ENCODE measurements around the gene CNNM4. TPM values are rescaled to one million over a fixed set of nuclear protein-coding genes. Genes with fewer than 3 reads are reported as not detected.

The CNNM4 gene
- total and polyA plus RNA-seq, 2 of the 4 experiments (the other 2 are of a cell fraction), result 2.0 to 4.1 TPM

DNA sequence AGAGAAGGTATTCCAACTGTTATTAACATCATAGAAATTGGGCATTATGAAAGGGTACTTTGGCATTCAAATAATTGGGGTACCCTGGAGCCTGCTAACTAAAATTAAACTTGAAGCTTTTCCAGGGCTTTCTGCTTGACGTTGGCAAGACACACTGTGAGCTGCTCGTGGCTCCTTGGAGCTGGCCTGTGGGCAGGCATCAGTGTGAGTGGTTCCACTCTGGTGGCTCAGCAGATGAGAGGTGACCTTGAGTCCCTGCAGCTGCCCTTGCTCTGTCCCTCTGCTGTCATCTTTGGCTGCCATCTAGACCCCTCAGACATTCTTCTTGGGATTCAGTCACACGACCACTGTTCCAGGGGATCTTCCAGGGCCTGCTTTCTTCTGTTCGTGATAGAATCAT lies 62.1 kb downstream of the CNNM4 start:
- 77% methylated on average over 2 of the region's 4 CpGs; no CpG with 5 or more reads in 1 of the 2 experiments for WGBS, 2 experiments (ENCODE audit: extremely low coverage in 2 of 2, insufficient read length in 1 of 2)
- Histone ChIP-seq H4K20me1 (ENCODE audit: insufficient read depth, low read length) (peaks cover 51% of the 10 kb centered on the region), H3K27me3 (ENCODE audit: control insufficient read depth, insufficient read depth, low read length) (no peaks in the 10 kb centered on the region), H3K9me3 (ENCODE audit: control insufficient read depth, insufficient read depth, low read length) (no peaks in the 10 kb centered on the region), H3K18ac (ENCODE audit: low read depth, low read length) (no peak overlapping the region), H3K79me1 (ENCODE audit: low read depth in 1 of 2, low read length in 2 of 2) (peaks cover 20 to 57% of the 10 kb centered on the region in 2 experiments), H2AK9ac (replicated peaks; ENCODE audit: low read depth, low read length, poor library complexity) (no peak overlapping the region), H2BK20ac (ENCODE audit: low read depth, low read length) (no peak overlapping the region), H3K27ac (ENCODE audit: insufficient read depth, low read length) (no peak overlapping the region), H2AK5ac (ENCODE audit: low read depth, low read length) (no peak overlapping the region), H2BK15ac (ENCODE audit: low read depth, low read length) (no peak overlapping the region), H4K5ac (ENCODE audit: low read depth, low read length) (no peak overlapping the region), H2AFZ (replicated peaks; ENCODE audit: low read length, poor library complexity) (no peak overlapping the region), H3K4me3 (ENCODE audit: insufficient read depth, low read depth, low read length) (no peak overlapping the region), H3K23ac (ENCODE audit: low read depth, low read length) (no peak overlapping the region), H3K4me1 (ENCODE audit: control insufficient read depth, insufficient read depth, low read length) (peaks cover 8% of the 10 kb centered on the region; the same call in 1 of the 2 replicates), H3K56ac (ENCODE audit: extremely low read depth, insufficient read depth, low read length) (no peak overlapping the region), H4K8ac (ENCODE audit: low read depth in 2 of 2, low read length in 2 of 2) (no peak overlapping the region), H3K14ac (replicated peaks; ENCODE audit: low read depth, low read length) (no peak overlapping the region), H3K36me3 (ENCODE audit: control insufficient read depth, insufficient read depth, low read length) (peaks cover 13% of the 10 kb centered on the region), H3K9me1 (ENCODE audit: insufficient read depth, low read length) (peaks cover 15% of the 10 kb centered on the region; the same call in 1 of the 2 replicates), H3K4ac (ENCODE audit: low read depth, low read length) (no peak overlapping the region), H4K91ac (ENCODE audit: insufficient read depth, low read depth, low read length) (no peak overlapping the region), H2BK5ac (ENCODE audit: low read depth, low read length, poor library complexity, severe bottlenecking) (no peak overlapping the region), H3K4me2 (ENCODE audit: low read depth, low read length) (no peak overlapping the region), H3K9ac (ENCODE audit: low read depth, low read length) (no peak overlapping the region), H2BK120ac (ENCODE audit: low read depth, low read length) (no peak overlapping the region; the same call in 1 of the 2 replicates)
- TF ChIP-seq, protein P1, sequence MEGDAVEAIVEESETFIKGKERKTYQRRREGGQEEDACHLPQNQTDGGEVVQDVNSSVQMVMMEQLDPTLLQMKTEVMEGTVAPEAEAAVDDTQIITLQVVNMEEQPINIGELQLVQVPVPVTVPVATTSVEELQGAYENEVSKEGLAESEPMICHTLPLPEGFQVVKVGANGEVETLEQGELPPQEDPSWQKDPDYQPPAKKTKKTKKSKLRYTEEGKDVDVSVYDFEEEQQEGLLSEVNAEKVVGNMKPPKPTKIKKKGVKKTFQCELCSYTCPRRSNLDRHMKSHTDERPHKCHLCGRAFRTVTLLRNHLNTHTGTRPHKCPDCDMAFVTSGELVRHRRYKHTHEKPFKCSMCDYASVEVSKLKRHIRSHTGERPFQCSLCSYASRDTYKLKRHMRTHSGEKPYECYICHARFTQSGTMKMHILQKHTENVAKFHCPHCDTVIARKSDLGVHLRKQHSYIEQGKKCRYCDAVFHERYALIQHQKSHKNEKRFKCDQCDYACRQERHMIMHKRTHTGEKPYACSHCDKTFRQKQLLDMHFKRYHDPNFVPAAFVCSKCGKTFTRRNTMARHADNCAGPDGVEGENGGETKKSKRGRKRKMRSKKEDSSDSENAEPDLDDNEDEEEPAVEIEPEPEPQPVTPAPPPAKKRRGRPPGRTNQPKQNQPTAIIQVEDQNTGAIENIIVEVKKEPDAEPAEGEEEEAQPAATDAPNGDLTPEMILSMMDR (conservative IDR thresholded peaks at IDR 0.05; ENCODE audit: low read depth, low read length), result no peak
- TF ChIP-seq BHLHE40 (IDR thresholded peaks at IDR 0.05; ENCODE audit: low read depth, low read length), result no peak
- TF ChIP-seq FOS (IDR thresholded peaks at IDR 0.05; ENCODE audit: low read depth, low read length), result no peak
- TF ChIP-seq MAFK (IDR thresholded peaks at IDR 0.05; ENCODE audit: low read depth, low read length), result no peak
- no peak for TF ChIP-seq RFX5 (IDR thresholded peaks at IDR 0.05; ENCODE audit: low read depth, low read length)
- no peak for TF ChIP-seq NFE2L2 (IDR thresholded peaks at IDR 0.05; ENCODE audit: low read depth, low read length)
- TF ChIP-seq CHD1 (IDR thresholded peaks at IDR 0.05; ENCODE audit: low read depth, low read length), result no peak
- no peak for TF ChIP-seq CEBPB (IDR thresholded peaks at IDR 0.05; ENCODE audit: low read depth, low read length)
- intact Hi-C loops (cut with micrococcal nuclease) (no loop called here), dilution Hi-C loops (cut with HindIII; ENCODE audit: low sequenced_read_pairs, unreplicated experiment) (no loop called here), in situ Hi-C loops (cut with MboI; ENCODE audit: low sequenced_read_pairs) (no loop called here)
- ChIA-PET CTCF (no interaction called here), POLR2A (ENCODE audit: unreplicated experiment) (no interaction called here)
- BruUV-seq (replicated peaks), result no TSS peak
- no peak for DNase-seq
- no peak for ATAC-seq (ENCODE audit: low read depth)
